Natural killer cell (primary cell): ENCODE measurements around the gene FBLN5. TPM values are rescaled to one million over a fixed set of nuclear protein-coding genes. Genes with fewer than 3 reads are reported as not detected.

ENCODE experiments used
- ATAC-seq, 3 donors: fragments of 150-1000 bp in 2 of 3; fragments of 200-7000 bp in 1 of 3; cut with Tn5 transposase; 1 replicate in 1 of 3; 2 replicates in 2 of 3; pipeline ENCODE4 v1.10.0; 2021; ENCODE audit warnings: mild to moderate bottlenecking in 2 of 3, moderate library complexity in 2 of 3
- DNase-seq, 2 donors: peaks; one replicate each; pipeline versions ENCODE4 v3.0.0 to v3.0.0-alpha.2; 2013 to 2021; ENCODE audit warnings: mixed read lengths in 1 of 2
- H3K27ac ChIP-seq: one replicate; pipeline ENCODE4 v1.5.1; 2013; ENCODE audit warnings: mild to moderate bottlenecking, low read length
- H3K27me3 ChIP-seq: one replicate; pipeline ENCODE4 v1.6.1; 2013; ENCODE audit warnings: low read length; ENCODE audit not compliant: control insufficient read depth, insufficient read depth
- H3K36me3 ChIP-seq: one replicate; pipeline ENCODE4 v1.6.1; 2013; ENCODE audit warnings: low read length; ENCODE audit not compliant: control insufficient read depth, insufficient read depth
- H3K4me1 ChIP-seq: one replicate; pipeline ENCODE4 v1.6.1; 2013; ENCODE audit warnings: low read length; ENCODE audit not compliant: control insufficient read depth, insufficient read depth
- H3K4me3 ChIP-seq: one replicate; pipeline ENCODE4 v1.5.1; 2013; ENCODE audit warnings: low read length
- H3K9me3 ChIP-seq: one replicate; pipeline ENCODE4 v1.6.1; 2013; ENCODE audit warnings: low read length; ENCODE audit not compliant: control insufficient read depth, insufficient read depth
- H3K27ac Mint-ChIP-seq, 2 donors: one replicate each; pipeline ENCODE4 v1.8.0; 2022; ENCODE audit warnings: mild to moderate bottlenecking in 2 of 2, mixed read lengths in 2 of 2, moderate library complexity in 1 of 2
- H3K27me3 Mint-ChIP-seq, 2 donors: one replicate each; pipeline ENCODE4 v1.8.0; 2022; ENCODE audit warnings: low read depth in 2 of 2, mixed read lengths in 2 of 2
- H3K36me3 Mint-ChIP-seq: one replicate; pipeline ENCODE4 v1.8.0; 2022; ENCODE audit warnings: mixed read lengths
- H3K4me1 Mint-ChIP-seq, 2 donors: one replicate each; pipeline ENCODE4 v1.8.0; 2022; ENCODE audit warnings: mixed read lengths in 2 of 2
- H3K4me3 Mint-ChIP-seq: one replicate; pipeline ENCODE4 v1.8.0; 2022; ENCODE audit warnings: mild to moderate bottlenecking, moderate library complexity, mixed read lengths
- H3K9me3 Mint-ChIP-seq, 2 donors: one replicate each; pipeline ENCODE4 v1.8.0; 2022; ENCODE audit warnings: mixed read lengths in 2 of 2
- WGBS: methylation state at CpG from one replicate; pipeline ENCODE4 v1.1.7; 2013; ENCODE audit warnings: missing lambda C conversion rate; ENCODE audit not compliant: insufficient coverage; 5-methylcytosine and 5-hydroxymethylcytosine counted together
- intact Hi-C: fragments of 100-400 bp; cut with micrococcal nuclease; formaldehyde crosslinking; loops from one replicate; pipeline ENCODE4 v1.14.2; 2022
- total RNA-seq, 4 donors: library from RNA; stranded (reverse); fragments of 120-200 nt in 1 of 4; gene quantifications; one replicate each; pipeline versions ENCODE4 v1.2.3 to v1.2.4, GENCODE V29; 2013 to 2022
- TF ChIP-seq, protein P1 (sequence below): fragments of 200-600 bp; IDR thresholded peaks from one replicate; pipeline ENCODE4 v1.8.0; 2022; ENCODE audit warnings: antibody characterized with exemption

FBLN5 gene
- total RNA-seq, 3 donors from 2014 or later (not counting 1 experiment from before 2014, with no cell fraction given) = 0.56 to 1.3 (median 1.1) TPM

DNA sequence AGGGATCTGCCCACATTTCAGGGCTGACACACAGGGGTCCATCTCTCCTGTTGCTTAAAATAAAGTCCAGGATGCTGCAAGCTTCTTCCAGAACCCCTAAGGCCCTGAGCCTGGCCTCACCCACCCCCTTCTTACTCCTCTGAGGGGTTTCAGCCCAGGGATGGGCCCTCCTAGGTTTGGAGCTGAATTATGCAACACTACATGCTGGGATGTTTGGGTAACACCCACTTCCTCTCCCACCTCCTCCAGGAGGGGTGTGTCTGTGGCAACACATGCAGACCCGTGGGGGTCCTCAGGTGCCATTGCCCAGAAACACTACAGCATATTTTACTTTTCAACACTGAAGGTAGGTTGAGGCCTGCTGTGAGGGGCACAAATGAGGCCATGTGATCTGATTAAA, 5.4 kb downstream of the FBLN5 start:
- H3K27ac Mint-ChIP-seq = no peak overlapping the region

DNA sequence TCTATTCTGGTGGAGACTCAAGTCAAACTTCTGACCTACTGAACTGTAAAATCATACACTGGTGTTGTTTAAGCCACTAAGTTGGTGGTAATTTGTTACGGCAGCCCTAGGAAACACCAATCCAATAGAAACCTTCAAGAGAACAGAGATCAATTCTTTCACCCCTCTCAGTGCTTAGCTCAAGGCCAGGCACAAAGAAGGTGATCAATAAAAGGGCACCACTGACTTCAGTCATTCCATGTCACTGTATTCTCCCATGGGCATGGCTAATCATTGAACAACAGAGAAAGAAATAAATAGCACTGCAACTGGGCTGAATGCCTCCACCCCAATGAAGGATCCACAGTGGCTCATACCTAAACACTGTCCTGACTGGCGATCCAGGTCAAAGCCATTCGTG, 7.3 kb downstream of the FBLN5 start:
- intact Hi-C loops = no loop called here
- H3K4me3 Mint-ChIP-seq = no peak overlapping the region
- peaks cover 15% of the 10 kb centered on the region in 2 donors for H3K27me3 Mint-ChIP-seq
- peaks cover 9% of the 10 kb centered on the region for H3K27me3 ChIP-seq
- H3K36me3 ChIP-seq = no peaks in the 10 kb centered on the region
- no peak overlapping the region for H3K27ac ChIP-seq
- H3K36me3 Mint-ChIP-seq = no peaks in the 10 kb centered on the region
- no peak overlapping the region for H3K4me3 ChIP-seq
- ATAC-seq (no peak), DNase-seq (no peak)
- no peaks in the 10 kb centered on the region for H3K9me3 Mint-ChIP-seq
- TF ChIP-seq, protein P1, sequence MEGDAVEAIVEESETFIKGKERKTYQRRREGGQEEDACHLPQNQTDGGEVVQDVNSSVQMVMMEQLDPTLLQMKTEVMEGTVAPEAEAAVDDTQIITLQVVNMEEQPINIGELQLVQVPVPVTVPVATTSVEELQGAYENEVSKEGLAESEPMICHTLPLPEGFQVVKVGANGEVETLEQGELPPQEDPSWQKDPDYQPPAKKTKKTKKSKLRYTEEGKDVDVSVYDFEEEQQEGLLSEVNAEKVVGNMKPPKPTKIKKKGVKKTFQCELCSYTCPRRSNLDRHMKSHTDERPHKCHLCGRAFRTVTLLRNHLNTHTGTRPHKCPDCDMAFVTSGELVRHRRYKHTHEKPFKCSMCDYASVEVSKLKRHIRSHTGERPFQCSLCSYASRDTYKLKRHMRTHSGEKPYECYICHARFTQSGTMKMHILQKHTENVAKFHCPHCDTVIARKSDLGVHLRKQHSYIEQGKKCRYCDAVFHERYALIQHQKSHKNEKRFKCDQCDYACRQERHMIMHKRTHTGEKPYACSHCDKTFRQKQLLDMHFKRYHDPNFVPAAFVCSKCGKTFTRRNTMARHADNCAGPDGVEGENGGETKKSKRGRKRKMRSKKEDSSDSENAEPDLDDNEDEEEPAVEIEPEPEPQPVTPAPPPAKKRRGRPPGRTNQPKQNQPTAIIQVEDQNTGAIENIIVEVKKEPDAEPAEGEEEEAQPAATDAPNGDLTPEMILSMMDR = no peak
- 100% methylated on average over 3 of the region's 3 CpGs for WGBS
- H3K9me3 ChIP-seq = no peaks in the 10 kb centered on the region
- peaks cover 4 to 7% of the 10 kb centered on the region in 2 donors for H3K4me1 Mint-ChIP-seq
- H3K27ac Mint-ChIP-seq = no peak overlapping the region
- H3K4me1 ChIP-seq = no peaks in the 10 kb centered on the region

More for the DNA sequence above, 5.4 kb downstream of the FBLN5 start:
- H3K27me3 ChIP-seq = peaks cover 22% of the 10 kb centered on the region
- H3K4me1 Mint-ChIP-seq = peaks cover 10 to 16% of the 10 kb centered on the region in 2 donors
- H3K4me3 Mint-ChIP-seq = no peak overlapping the region
- H3K9me3 Mint-ChIP-seq = no peaks in the 10 kb centered on the region
- no peaks in the 10 kb centered on the region for H3K9me3 ChIP-seq
- H3K36me3 Mint-ChIP-seq = no peaks in the 10 kb centered on the region
- intact Hi-C loops = no loop called here
- H3K36me3 ChIP-seq = no peaks in the 10 kb centered on the region
- H3K4me3 ChIP-seq = no peak overlapping the region
- TF ChIP-seq, protein P1 = no peak
- WGBS = no CpG with 5 or more reads among the region's 1 CpG
- DNase-seq = no peak
- no peak overlapping the region for H3K27ac ChIP-seq
- H3K27me3 Mint-ChIP-seq = peaks cover 17 to 22% of the 10 kb centered on the region in 2 donors
- no peak for ATAC-seq
- H3K4me1 ChIP-seq = peaks cover 10% of the 10 kb centered on the region

DNA sequence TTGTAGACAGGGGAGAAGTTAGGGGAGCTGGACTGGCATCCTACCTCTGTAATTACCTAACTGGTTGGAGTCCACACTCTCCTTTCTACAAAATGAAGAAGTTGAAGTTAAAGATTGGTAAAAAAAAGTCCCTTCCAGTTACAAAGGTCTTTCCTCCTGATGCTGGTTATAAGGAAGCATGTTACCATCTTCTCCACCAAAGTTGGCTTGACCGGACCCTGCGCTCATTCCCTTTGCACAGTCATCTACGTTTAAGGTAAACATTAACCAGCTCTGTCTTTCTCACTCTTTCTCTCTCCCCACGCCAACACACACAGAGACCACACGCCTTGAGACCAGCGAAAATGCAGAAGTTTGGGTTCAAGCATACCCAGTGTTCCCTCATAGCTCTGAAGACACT, 11.9 kb downstream of the FBLN5 start:
- Histone ChIP-seq H3K27ac (no peak overlapping the region), H3K4me3 (no peak overlapping the region), H3K9me3 (no peaks in the 10 kb centered on the region), H3K27me3 (no peaks in the 10 kb centered on the region), H3K4me1 (no peaks in the 10 kb centered on the region), H3K36me3 (no peaks in the 10 kb centered on the region)
- WGBS = 89% methylated on average over 6 of the region's 6 CpGs
- Mint-ChIP-seq H3K4me3 (no peak overlapping the region), H3K9me3 (no peaks in the 10 kb centered on the region), H3K36me3 (no peaks in the 10 kb centered on the region), H3K27ac (no peak overlapping the region), H3K27me3 (peaks cover 0 to 3% of the 10 kb centered on the region in 2 donors), H3K4me1 (no peaks in the 10 kb centered on the region)
- ATAC-seq (no peak), DNase-seq (no peak)
- intact Hi-C loops = no loop called here
- TF ChIP-seq, protein P1 = no peak

DNA sequence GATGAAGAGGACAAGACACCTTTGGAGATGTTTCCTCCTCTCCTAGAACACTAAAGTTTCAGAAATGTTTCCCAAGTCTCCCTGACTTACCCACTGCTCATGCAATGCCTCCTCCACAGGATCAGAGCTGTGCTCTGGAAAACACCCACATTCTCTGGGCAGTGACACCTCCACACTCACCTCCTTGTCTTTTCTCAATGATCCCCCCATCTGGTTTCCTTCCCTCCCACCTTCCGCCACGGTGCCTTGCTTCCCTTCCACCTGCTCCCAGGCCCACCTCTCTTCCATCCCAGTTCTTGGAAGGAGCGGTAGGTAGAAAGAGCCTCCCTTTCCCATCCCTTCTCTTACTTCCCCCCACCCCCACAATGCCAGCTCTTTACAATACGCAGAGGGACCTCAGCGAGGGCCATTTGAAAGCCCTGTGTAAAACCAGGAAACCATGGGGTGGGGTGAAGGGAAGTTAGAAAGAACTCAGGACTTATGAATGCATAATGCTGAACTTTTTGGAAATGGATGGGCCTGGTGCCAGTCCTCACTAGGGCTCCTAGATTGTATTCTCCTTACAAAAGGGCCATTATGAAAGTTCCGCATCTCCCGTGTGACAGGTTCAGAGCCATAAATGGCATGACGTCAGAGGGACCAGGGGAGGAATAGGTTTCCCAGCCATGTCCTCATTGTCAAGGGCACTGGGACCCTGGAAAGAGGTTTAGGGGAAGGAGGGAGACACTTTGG, 12.8 kb downstream of the FBLN5 start:
- no peak overlapping the region for H3K4me3 Mint-ChIP-seq
- WGBS = 90% methylated on average over 8 of the region's 8 CpGs
- H3K9me3 ChIP-seq = no peaks in the 10 kb centered on the region

More for the DNA sequence above, 12.8 kb downstream of the FBLN5 start:
- Mint-ChIP-seq H3K4me1 (no peaks in the 10 kb centered on the region), H3K9me3 (no peaks in the 10 kb centered on the region), H3K27me3 (peaks cover 0 to 3% of the 10 kb centered on the region in 2 donors), H3K27ac (no peak overlapping the region), H3K36me3 (no peaks in the 10 kb centered on the region)
- no peak for DNase-seq
- intact Hi-C loops = no loop called here
- H3K27ac ChIP-seq = no peak overlapping the region
- H3K36me3 ChIP-seq = no peaks in the 10 kb centered on the region
- H3K27me3 ChIP-seq = no peaks in the 10 kb centered on the region
- TF ChIP-seq, protein P1 = no peak
- no peaks in the 10 kb centered on the region for H3K4me1 ChIP-seq
- no peak for ATAC-seq
- no peak overlapping the region for H3K4me3 ChIP-seq
